Left ventricle myocardium inferior (tissue), 1 donor: ENCODE measurements around the gene RAPGEF4. TPM values are rescaled to one million over a fixed set of nuclear protein-coding genes. Genes with fewer than 3 reads are reported as not detected.

Source experiments
- DNase-seq: peaks from one replicate; pipeline ENCODE4 v3.0.0-alpha.2; 2020
- H3K27ac ChIP-seq: fragments of 200-600 bp; replicated peaks from 2 replicates; pipeline ENCODE4 v1.8.0; 2021
- H3K27me3 ChIP-seq: fragments of 200-600 bp; 2 replicates; pipeline ENCODE4 v1.8.0; 2021; ENCODE audit warnings: low read depth
- H3K36me3 ChIP-seq: fragments of 200-600 bp; 2 replicates; pipeline ENCODE4 v1.8.0; 2021
- H3K4me1 ChIP-seq: fragments of 200-600 bp; 2 replicates; pipeline ENCODE4 v1.8.0; 2021
- H3K4me3 ChIP-seq: fragments of 200-600 bp; 2 replicates; pipeline ENCODE4 v1.8.0; 2021; ENCODE audit warnings: mild to moderate bottlenecking, moderate library complexity
- H3K9me3 ChIP-seq: fragments of 200-600 bp; replicated peaks from 2 replicates; pipeline ENCODE4 v1.8.0; 2021
- intact Hi-C: fragments of 100-400 bp; cut with micrococcal nuclease; formaldehyde crosslinking; loops from one replicate; pipeline ENCODE4 v1.11.0; 2022
- total RNA-seq: library from RNA; stranded (reverse); fragmentation: NEBNext Ultra II Directional; extraction: Animal tissue kit (Norgen Biotek cat#: 25700); gene quantifications from one replicate; pipeline ENCODE4 v1.2.1, GENCODE V29; 2021
- TF ChIP-seq, protein P1 (sequence below): fragments of 200-600 bp; IDR thresholded peaks from 2 replicates; pipeline ENCODE4 v1.8.0; 2021; ENCODE audit warnings: antibody characterized with exemption, mild to moderate bottlenecking, borderline replicate concordance
- donor health status: DM: no; HTN: yes; CAD: no; lungs with severe emphysema.

Gene RAPGEF4
- total RNA-seq, 1 donor from 2014 or later, result 3.7 TPM

GRCh38 chr2:172833898-172834297 lies 98.3 kb downstream of the RAPGEF4 start:
- Histone ChIP-seq H3K4me3 (no peak overlapping the region), H3K9me3 (no peaks in the 10 kb centered on the region), H3K27me3 (no peaks in the 10 kb centered on the region), H3K36me3 (no peaks in the 10 kb centered on the region), H3K4me1 (peaks cover 37% of the 10 kb centered on the region), H3K27ac (peak overlapping the region; percentile 55)
- intact Hi-C loops, result no loop called here
- TF ChIP-seq, protein P1, sequence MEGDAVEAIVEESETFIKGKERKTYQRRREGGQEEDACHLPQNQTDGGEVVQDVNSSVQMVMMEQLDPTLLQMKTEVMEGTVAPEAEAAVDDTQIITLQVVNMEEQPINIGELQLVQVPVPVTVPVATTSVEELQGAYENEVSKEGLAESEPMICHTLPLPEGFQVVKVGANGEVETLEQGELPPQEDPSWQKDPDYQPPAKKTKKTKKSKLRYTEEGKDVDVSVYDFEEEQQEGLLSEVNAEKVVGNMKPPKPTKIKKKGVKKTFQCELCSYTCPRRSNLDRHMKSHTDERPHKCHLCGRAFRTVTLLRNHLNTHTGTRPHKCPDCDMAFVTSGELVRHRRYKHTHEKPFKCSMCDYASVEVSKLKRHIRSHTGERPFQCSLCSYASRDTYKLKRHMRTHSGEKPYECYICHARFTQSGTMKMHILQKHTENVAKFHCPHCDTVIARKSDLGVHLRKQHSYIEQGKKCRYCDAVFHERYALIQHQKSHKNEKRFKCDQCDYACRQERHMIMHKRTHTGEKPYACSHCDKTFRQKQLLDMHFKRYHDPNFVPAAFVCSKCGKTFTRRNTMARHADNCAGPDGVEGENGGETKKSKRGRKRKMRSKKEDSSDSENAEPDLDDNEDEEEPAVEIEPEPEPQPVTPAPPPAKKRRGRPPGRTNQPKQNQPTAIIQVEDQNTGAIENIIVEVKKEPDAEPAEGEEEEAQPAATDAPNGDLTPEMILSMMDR, result no peak
- no peak for DNase-seq

- intact Hi-C loops, result no loop called here
- TF ChIP-seq, protein P1, result no peak
- H3K27ac ChIP-seq, result no peak overlapping the region
- H3K9me3 ChIP-seq, result no peaks in the 10 kb centered on the region
- DNase-seq, result no peak
- no peaks in the 10 kb centered on the region for H3K27me3 ChIP-seq
- no peaks in the 10 kb centered on the region for H3K36me3 ChIP-seq
- no peak overlapping the region for H3K4me3 ChIP-seq
- H3K4me1 ChIP-seq, result peaks cover 30% of the 10 kb centered on the region
Measured at GRCh38 chr2:172834881-172835280, 99.2 kb downstream of the RAPGEF4 start.

DNA sequence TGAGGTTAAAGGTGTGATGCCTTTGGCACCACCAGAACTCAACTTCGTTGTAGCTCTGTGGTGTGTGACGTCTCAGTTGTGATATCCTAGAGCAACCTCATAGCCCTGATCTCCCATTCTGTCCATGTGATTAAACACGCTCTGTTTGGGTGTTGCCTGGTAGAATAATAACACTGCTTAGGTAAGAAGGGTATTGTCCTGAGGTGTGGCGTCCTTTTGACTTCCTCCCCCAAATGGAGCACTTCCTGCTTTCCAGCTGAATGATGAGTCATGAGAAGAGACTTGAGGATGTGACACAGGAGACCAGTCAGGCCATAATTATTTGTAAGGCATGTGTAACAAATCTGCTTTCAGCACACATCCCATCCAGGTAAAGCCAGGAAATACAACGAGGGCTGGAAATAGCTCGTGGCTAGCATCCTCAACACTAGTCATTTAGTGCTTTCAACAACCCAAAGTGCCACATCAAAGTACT lies 100.7 kb downstream of the RAPGEF4 start:
- intact Hi-C loops, result no loop called here
- DNase-seq, result no peak
- TF ChIP-seq, protein P1, result no peak
- Histone ChIP-seq H3K9me3 (no peaks in the 10 kb centered on the region), H3K4me1 (peaks cover 30% of the 10 kb centered on the region), H3K4me3 (no peak overlapping the region), H3K27me3 (no peaks in the 10 kb centered on the region), H3K36me3 (no peaks in the 10 kb centered on the region), H3K27ac (peak overlapping the region; percentile 74)

GRCh38 chr2:172836827-172837226 lies 101.2 kb downstream of the RAPGEF4 start:
- TF ChIP-seq, protein P1, result no peak
- Histone ChIP-seq H3K4me1 (peaks cover 30% of the 10 kb centered on the region), H3K36me3 (no peaks in the 10 kb centered on the region), H3K27ac (peak overlapping the region; percentile 74), H3K27me3 (no peaks in the 10 kb centered on the region), H3K4me3 (no peak overlapping the region), H3K9me3 (no peaks in the 10 kb centered on the region)
- DNase-seq, result no peak
- intact Hi-C loops, result no loop called here

- no peak overlapping the region for H3K27ac ChIP-seq
- H3K9me3 ChIP-seq, result no peaks in the 10 kb centered on the region
- TF ChIP-seq, protein P1, result no peak
- H3K4me3 ChIP-seq, result no peak overlapping the region
- H3K36me3 ChIP-seq, result no peaks in the 10 kb centered on the region
- DNase-seq, result no peak
- intact Hi-C loops, result no loop called here
- H3K4me1 ChIP-seq, result peaks cover 35% of the 10 kb centered on the region
- H3K27me3 ChIP-seq, result no peaks in the 10 kb centered on the region
Measured at GRCh38 chr2:172839446-172839845, 103.8 kb downstream of the RAPGEF4 start.
